Colon (tissue), 2 donors: ENCODE data around the gene RNF213.

ENCODE experiments used
- FAIRE-seq: peaks from 2 replicates; lab custom pipeline; 2012; peaks lifted over from hg19 to GRCh38; lab: Jason Lieb, UNC
- donor health status: control.
- donor health status: control.

Gene RNF213

GRCh38 chr17:80419255-80419654, 158.6 kb downstream of the RNF213 start:
- no peak for FAIRE-seq

- no peak for FAIRE-seq
Measured at GRCh38 chr17:80421381-80422090, 160.9 kb downstream of the RNF213 start.

GRCh38 chr17:80422276-80422675, 161.6 kb downstream of the RNF213 start:
- no peak for FAIRE-seq

GRCh38 chr17:80422981-80423380, 162.3 kb downstream of the RNF213 start:
- no peak for FAIRE-seq

- no peak for FAIRE-seq
Measured at GRCh38 chr17:80423536-80424225, 163.0 kb downstream of the RNF213 start.

GRCh38 chr17:80424261-80424660, 163.6 kb downstream of the RNF213 start:
- no peak for FAIRE-seq

- FAIRE-seq = no peak
Measured at GRCh38 chr17:80424878-80425765, 164.5 kb downstream of the RNF213 start.

GRCh38 chr17:80425835-80426426, 165.3 kb downstream of the RNF213 start:
- no peak for FAIRE-seq

GRCh38 chr17:80426671-80427326, 166.1 kb downstream of the RNF213 start:
- no peak for FAIRE-seq

- no peak for FAIRE-seq
Measured at GRCh38 chr17:80427366-80428282, 167.0 kb downstream of the RNF213 start.

GRCh38 chr17:80428363-80428762, 167.7 kb downstream of the RNF213 start:
- FAIRE-seq = no peak

- FAIRE-seq = no peak
Measured at GRCh38 chr17:80428796-80429195, 168.1 kb downstream of the RNF213 start.

GRCh38 chr17:80429356-80430275, 169.0 kb downstream of the RNF213 start:
- no peak for FAIRE-seq

- no peak for FAIRE-seq
Measured at GRCh38 chr17:80430446-80431245, 170.0 kb downstream of the RNF213 start.

GRCh38 chr17:80431246-80432195, 170.9 kb downstream of the RNF213 start:
- FAIRE-seq = no peak

GRCh38 chr17:80432350-80432955, 171.8 kb downstream of the RNF213 start:
- FAIRE-seq = no peak

- no peak for FAIRE-seq
Measured at GRCh38 chr17:80432961-80433550, 172.4 kb downstream of the RNF213 start.
